Heart left ventricle (tissue), 16 donors: ENCODE results near the gene CHD3. TPM values are rescaled to one million over a fixed set of nuclear protein-coding genes. Genes with fewer than 3 reads are reported as not detected.
A peak's percentile ranks its signal among the peaks of the same experiment; 100 is the strongest.
"Not testable (repeated sequence)": the region's sequence is repeated elsewhere in the genome, so short reads cannot be mapped to it uniquely, and the experiment has no call there.

Experiments
- ATAC-seq, 4 donors: fragments of 200-7000 bp; cut with Tn5 transposase; one replicate each; pipeline ENCODE4 v1.9.1; 2020 to 2022; ENCODE audit warnings: moderate library complexity in 4 of 4, mild to moderate bottlenecking in 3 of 4, moderate number of reproducible peaks in 1 of 4
- DNase-seq, 5 donors: peaks; one replicate each; pipeline ENCODE4 v3.0.0-alpha.2; 2020
- H3K27ac ChIP-seq, 12 donors: fragments of 200-600 bp; sonication (generic) in 4 of 12; one replicate each; pipeline versions ENCODE4 v1.5.0 to v1.8.0; 2016 to 2022; ENCODE audit warnings: mild to moderate bottlenecking in 2 of 12
- H3K27me3 ChIP-seq, 9 donors: fragments of 200-600 bp; sonication (generic) in 2 of 9; one replicate each; pipeline versions ENCODE4 v1.5.1 to v1.8.0; 2016 to 2022; ENCODE audit warnings: mild to moderate bottlenecking in 3 of 9
- H3K36me3 ChIP-seq, 9 donors: fragments of 200-600 bp; sonication (generic) in 2 of 9; one replicate each; pipeline versions ENCODE4 v1.5.0 to v1.8.0; 2018 to 2022; ENCODE audit warnings: mild to moderate bottlenecking in 2 of 9
- H3K4me1 ChIP-seq, 12 donors: fragments of 200-600 bp; sonication (generic) in 4 of 12; one replicate each; pipeline versions ENCODE4 v1.5.0 to v1.8.0; 2016 to 2022; ENCODE audit warnings: mild to moderate bottlenecking in 3 of 12
- H3K4me3 ChIP-seq, 12 donors: fragments of 200-600 bp; sonication (generic) in 4 of 12; one replicate each; pipeline versions ENCODE4 v1.5.0 to v1.8.0; 2017 to 2022; ENCODE audit warnings: mild to moderate bottlenecking in 9 of 12, moderate library complexity in 4 of 12
- H3K9me3 ChIP-seq, 12 donors: fragments of 200-600 bp; sonication (generic) in 4 of 12; one replicate each; pipeline versions ENCODE4 v1.5.0 to v1.8.0; 2016 to 2022; ENCODE audit warnings: mild to moderate bottlenecking in 1 of 12
- POLR2A ChIP-seq, 2 donors: fragments of 450-650 bp; IDR thresholded peaks; one replicate each; pipeline ENCODE4 v1.6.1; 2017; ENCODE audit warnings: antibody characterized with exemption in 2 of 2, mild to moderate bottlenecking in 2 of 2, moderate library complexity in 2 of 2
- WGBS, 4 donors: extraction: QIAGEN DNeasy Blood & Tissue Kit in 2 of 4; methylation state at CpG; one replicate each; pipeline versions ENCODE4 v1.1.5 to v1.1.7; 2013 to 2018; 5-methylcytosine and 5-hydroxymethylcytosine counted together
- intact Hi-C, 10 donors: fragments of 100-400 bp; cut with DNase I; formaldehyde crosslinking; loops; one replicate each; pipeline versions ENCODE4 v1.11.1 to v1.14.2; 2022
- polyA plus RNA-seq, 2 donors: library from polyadenylated mRNA; stranded (reverse); fragments of 200-250 nt; gene quantifications; one replicate each; pipeline ENCODE4 v1.2.3, GENCODE V29; 2013
- total RNA-seq, 9 donors: library from RNA; depleted of rRNA in 2 of 9; stranded (reverse); fragments of >200 nt in 2 of 9; fragmentation: NEBNext Ultra II Directional in 3 of 9; extraction: Animal tissue kit (Norgen Biotek cat#: 25700) in 3 of 9; gene quantifications; one replicate each; pipeline versions ENCODE4 v1.1.0 to v1.2.4, GENCODE V29; 2016 to 2023
- TF ChIP-seq, protein P1 (sequence below), 12 donors: fragments of 200-600 bp; sonication (generic) in 4 of 12; IDR thresholded peaks; one replicate each; pipeline versions ENCODE4 v1.5.0 to v1.8.0; 2018 to 2022; ENCODE audit warnings: antibody characterized with exemption in 12 of 12, mild to moderate bottlenecking in 5 of 12
- donor health status: ischemic (EF 13 %, LVEDD 7.1; RV severe dilation, severe dysfunction).
- donor health status: healthy with polysubstance abuse.
- donor health status: DM: no; HTN: yes; CAD: no.
- donor health status: DM: no; HTN: no; CAD: no.
- donor health status: ischemic (EF 25% LVEDD 6.9; RV normal size, moderate dysfunction).
- donor health status: ischemic (EF 25% LVEDD 5.7; RV mildly dilated, moderate dysfunction).
- donor health status: healthy.
- donor health status: DM: yes; HTN: yes; CAD: no.
- donor health status: ischemic (EF 35%, LVEDD 5.7; RV mildly dilated, moderate dysfunction).
- donor health status: nonischemic (EF 11% LVEDD 7.7; RV severe dilation, severe dysfunction).
- donor health status: DM: yes; HTN: yes; CAD: no.
- donor health status: PGD.
- donor health status: ischemic (EF 29% LVEDD 5.4; RV normal size, mild dysfunction).
- donor health status: nonischemic (EF 23%, LVEDD 6.1; RV moderate dilation, normal function).

CHD3 gene
- total and polyA plus RNA-seq, 11 donors, result 6.7 to 30.6 (median 14.3) TPM

DNA sequence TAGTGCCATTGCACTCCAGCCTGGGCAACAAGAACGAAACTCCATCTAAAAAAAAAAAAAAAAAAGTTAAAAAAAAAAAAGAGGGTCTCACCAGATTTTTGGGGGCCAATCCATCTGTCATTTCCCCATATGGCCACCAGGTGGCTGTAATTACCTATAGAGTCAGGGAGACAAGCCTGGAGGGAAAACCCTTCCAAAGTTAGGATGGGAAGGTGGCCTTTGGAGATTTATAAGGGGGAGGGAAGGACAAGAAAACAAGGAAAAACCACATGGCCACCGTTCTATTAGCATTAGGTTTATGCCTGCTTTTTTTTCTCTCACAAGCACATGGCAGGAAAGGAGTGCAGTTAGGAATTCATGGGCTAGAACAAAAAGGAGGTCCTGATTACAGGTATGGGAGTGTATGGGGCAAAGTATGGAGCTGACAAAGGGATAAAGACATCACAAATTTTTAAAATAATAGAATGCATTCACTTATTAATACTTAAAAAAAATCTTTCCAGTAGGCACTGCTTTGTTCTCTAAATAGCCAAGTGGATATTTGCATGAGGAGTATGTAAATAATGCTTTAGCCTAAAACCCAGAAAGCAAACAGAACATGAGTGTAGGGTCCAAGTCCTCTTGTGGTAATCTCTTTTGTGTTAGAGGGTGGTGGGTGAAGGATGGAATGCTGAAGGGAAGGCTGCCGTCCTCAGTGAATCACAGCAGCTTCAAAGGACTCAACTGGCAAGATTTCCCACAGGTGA, 25.7 kb upstream of the CHD3 start:
- H3K4me1 ChIP-seq, result peaks cover 0 to 20% (median 13%) of the 10 kb centered on the region in 12 donors
- H3K36me3 ChIP-seq, result peaks cover 0 to 38% (median 5%) of the 10 kb centered on the region in 9 donors
- no peak for ATAC-seq
- DNase-seq, result peak in 1 of 5 donors; percentile 49
- WGBS, 4 donors, result 36 to 46% (median 40%) methylated on average over 3 of the region's 3 CpGs
- intact Hi-C loops, result loop anchor here (1.0 to 10.0 kb wide), 12 partner anchors 26 to 194 kb away; partner anchors contain the start of gene CHD3 (in 2 of the 10)
- no peak for TF ChIP-seq POLR2A (IDR thresholded peaks at IDR 0.05)
- TF ChIP-seq, protein P1, sequence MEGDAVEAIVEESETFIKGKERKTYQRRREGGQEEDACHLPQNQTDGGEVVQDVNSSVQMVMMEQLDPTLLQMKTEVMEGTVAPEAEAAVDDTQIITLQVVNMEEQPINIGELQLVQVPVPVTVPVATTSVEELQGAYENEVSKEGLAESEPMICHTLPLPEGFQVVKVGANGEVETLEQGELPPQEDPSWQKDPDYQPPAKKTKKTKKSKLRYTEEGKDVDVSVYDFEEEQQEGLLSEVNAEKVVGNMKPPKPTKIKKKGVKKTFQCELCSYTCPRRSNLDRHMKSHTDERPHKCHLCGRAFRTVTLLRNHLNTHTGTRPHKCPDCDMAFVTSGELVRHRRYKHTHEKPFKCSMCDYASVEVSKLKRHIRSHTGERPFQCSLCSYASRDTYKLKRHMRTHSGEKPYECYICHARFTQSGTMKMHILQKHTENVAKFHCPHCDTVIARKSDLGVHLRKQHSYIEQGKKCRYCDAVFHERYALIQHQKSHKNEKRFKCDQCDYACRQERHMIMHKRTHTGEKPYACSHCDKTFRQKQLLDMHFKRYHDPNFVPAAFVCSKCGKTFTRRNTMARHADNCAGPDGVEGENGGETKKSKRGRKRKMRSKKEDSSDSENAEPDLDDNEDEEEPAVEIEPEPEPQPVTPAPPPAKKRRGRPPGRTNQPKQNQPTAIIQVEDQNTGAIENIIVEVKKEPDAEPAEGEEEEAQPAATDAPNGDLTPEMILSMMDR (IDR thresholded peaks at IDR 0.05), result peak; percentile 69 to 90 (median 83)
- H3K27me3 ChIP-seq, result no peaks in the 10 kb centered on the region
- H3K9me3 ChIP-seq, result peaks cover 0 to 4% (median 0%) of the 10 kb centered on the region in 12 donors
- H3K4me3 ChIP-seq, result no peak overlapping the region
- no peak overlapping the region for H3K27ac ChIP-seq

GRCh38 chr17:7864384-7864783, 24.2 kb upstream of the CHD3 start:
- H3K4me3 ChIP-seq, H3K9me3 ChIP-seq, H3K27ac ChIP-seq, DNase-seq, H3K27me3 ChIP-seq, ATAC-seq: not testable (repeated sequence)
- Histone ChIP-seq H3K36me3 (peaks cover 0 to 41% (median 5%) of the 10 kb centered on the region in 9 donors), H3K4me1 (peaks cover 0 to 13% (median 2%) of the 10 kb centered on the region in 12 donors)
- WGBS, 4 donors, result 81 to 85% (median 82%) methylated on average over 5 of the region's 5 CpGs
- intact Hi-C loops, result loop anchor here in 8 of 10 donors (2.0 to 10.0 kb wide), 8 partner anchors 33 to 193 kb away; no protein-coding TSS in a partner anchor

- H3K9me3 ChIP-seq, result peaks cover 0 to 4% (median 0%) of the 10 kb centered on the region in 12 donors
- no peak for ATAC-seq
- intact Hi-C loops, result loop anchor here in 8 of 10 donors (2.0 to 10.0 kb wide), 8 partner anchors 32 to 192 kb away; no protein-coding TSS in a partner anchor
- H3K4me1 ChIP-seq, result peaks cover 0 to 13% (median 2%) of the 10 kb centered on the region in 12 donors
- H3K4me3 ChIP-seq, result no peak overlapping the region
- no peak overlapping the region for H3K27ac ChIP-seq
- WGBS, 4 donors, result 94 to 97% (median 96%) methylated on average over 5 of the region's 5 CpGs
- H3K36me3 ChIP-seq, result peaks cover 0 to 35% (median 5%) of the 10 kb centered on the region in 9 donors
- TF ChIP-seq, protein P1 (IDR thresholded peaks at IDR 0.05), result no peak
- no peak for TF ChIP-seq POLR2A (IDR thresholded peaks at IDR 0.05)
- no peaks in the 10 kb centered on the region for H3K27me3 ChIP-seq
- no peak for DNase-seq
Measured at GRCh38 chr17:7864995-7865650, 23.5 kb upstream of the CHD3 start.

DNA sequence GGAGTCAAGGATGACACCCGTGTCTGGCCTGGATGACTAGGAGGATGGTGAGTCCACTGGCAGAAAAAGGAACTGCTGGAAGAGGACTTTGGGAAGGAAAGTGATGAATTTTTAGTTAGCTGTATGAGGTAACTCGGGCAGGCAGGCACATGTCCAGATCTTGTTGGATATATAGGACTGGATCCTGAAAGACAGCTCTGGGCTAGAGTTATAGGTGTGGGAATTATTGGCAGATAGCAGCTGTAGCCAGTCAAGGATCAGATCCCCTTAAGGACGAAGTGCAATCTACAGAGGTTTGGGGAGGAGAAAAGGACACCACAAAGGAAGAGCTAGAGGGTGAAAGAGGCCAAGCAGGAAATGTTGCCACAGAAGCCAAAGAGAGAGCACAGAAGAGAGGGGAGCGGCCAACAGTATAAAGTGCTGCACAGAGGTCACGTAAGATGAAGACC, 20.7 kb upstream of the CHD3 start:
- intact Hi-C loops, result loop anchor here in 2 of 10 donors (2.0 to 10.0 kb wide), 2 partner anchors 117 to 123 kb away; no protein-coding TSS in a partner anchor
- TF ChIP-seq POLR2A (IDR thresholded peaks at IDR 0.05), result no peak
- TF ChIP-seq, protein P1 (IDR thresholded peaks at IDR 0.05), result no peak
- DNase-seq, result no peak
- Histone ChIP-seq H3K36me3 (peaks cover 0 to 18% (median 0%) of the 10 kb centered on the region in 9 donors), H3K27ac (peak overlapping the region in 1 of 12 donors; percentile 24), H3K27me3 (no peaks in the 10 kb centered on the region), H3K4me3 (no peak overlapping the region), H3K4me1 (peaks cover 0 to 13% (median 0%) of the 10 kb centered on the region in 12 donors), H3K9me3 (peaks cover 0 to 4% (median 0%) of the 10 kb centered on the region in 12 donors)
- no peak for ATAC-seq
- WGBS, 4 donors, result 81 to 86% (median 85%) methylated on average over 5 of the region's 5 CpGs
